HEK293 (cell line): ENCODE measurements around the gene CDC34.

Experiments used
- CTCF ChIP-seq: fragments of 450-650 bp; formaldehyde crosslinking; IDR thresholded peaks from 2 replicates; pipeline ENCODE4 v1.5.1; 2016; ENCODE audit warnings: missing biosample characterization, missing genetic modification characterization
- MYNN ChIP-seq: fragments of 450-650 bp; formaldehyde crosslinking; IDR thresholded peaks from 2 replicates; pipeline ENCODE4 v1.5.1; 2016; ENCODE audit warnings: missing biosample characterization, missing genetic modification characterization, borderline replicate concordance
- PRDM4 ChIP-seq: fragments of 450-650 bp; formaldehyde crosslinking; IDR thresholded peaks from 2 replicates; pipeline ENCODE4 v1.5.1; 2017; ENCODE audit warnings: missing biosample characterization, missing genetic modification characterization
- REST ChIP-seq: fragments of 450-650 bp; formaldehyde crosslinking; IDR thresholded peaks from 2 replicates; pipeline ENCODE4 v1.5.1; 2016; ENCODE audit warnings: missing biosample characterization, missing genetic modification characterization
- SCRT2 ChIP-seq: fragments of 450-650 bp; formaldehyde crosslinking; IDR thresholded peaks from 2 replicates; pipeline ENCODE4 v1.5.1; 2016; ENCODE audit warnings: missing biosample characterization, missing genetic modification characterization
- YY1 ChIP-seq: fragments of 450-650 bp; formaldehyde crosslinking; IDR thresholded peaks from 2 replicates; pipeline ENCODE4 v1.5.1; 2018; ENCODE audit warnings: missing biosample characterization, missing genetic modification characterization
- ZNF26 ChIP-seq: fragments of 450-650 bp; formaldehyde crosslinking; IDR thresholded peaks from 2 replicates; pipeline ENCODE4 v1.5.1; 2016; ENCODE audit warnings: missing biosample characterization, missing genetic modification characterization
- ZNF701 ChIP-seq: fragments of 450-650 bp; formaldehyde crosslinking; IDR thresholded peaks from 2 replicates; pipeline ENCODE4 v1.5.1; 2016; ENCODE audit warnings: missing biosample characterization, missing genetic modification characterization

- TF ChIP-seq ZNF701 (no peak), PRDM4 (tag by site-specific recombination) (no peak), SCRT2 (tag by site-specific recombination) (no peak), YY1 (tag by site-specific recombination) (no peak), REST (tag by site-specific recombination) (no peak), MYNN (tag by site-specific recombination) (no peak), CTCF (tag by site-specific recombination) (no peak), ZNF26 (tag by site-specific recombination) (no peak)
Observed at GRCh38 chr19:501646-502045, 29.9 kb upstream of the CDC34 start.
